SK-N-DZ (cell line): ENCODE data around the gene ZNRF3.
"Not testable (repeated sequence)": the region's sequence is repeated elsewhere in the genome, so short reads cannot be mapped to it uniquely, and the experiment has no call there.

ENCODE experiments used
- DNase-seq: peaks from one replicate; pipeline ENCODE4 v3.0.0-alpha.2; 2015; ENCODE audit warnings: low spot score

The ZNRF3 gene

DNA sequence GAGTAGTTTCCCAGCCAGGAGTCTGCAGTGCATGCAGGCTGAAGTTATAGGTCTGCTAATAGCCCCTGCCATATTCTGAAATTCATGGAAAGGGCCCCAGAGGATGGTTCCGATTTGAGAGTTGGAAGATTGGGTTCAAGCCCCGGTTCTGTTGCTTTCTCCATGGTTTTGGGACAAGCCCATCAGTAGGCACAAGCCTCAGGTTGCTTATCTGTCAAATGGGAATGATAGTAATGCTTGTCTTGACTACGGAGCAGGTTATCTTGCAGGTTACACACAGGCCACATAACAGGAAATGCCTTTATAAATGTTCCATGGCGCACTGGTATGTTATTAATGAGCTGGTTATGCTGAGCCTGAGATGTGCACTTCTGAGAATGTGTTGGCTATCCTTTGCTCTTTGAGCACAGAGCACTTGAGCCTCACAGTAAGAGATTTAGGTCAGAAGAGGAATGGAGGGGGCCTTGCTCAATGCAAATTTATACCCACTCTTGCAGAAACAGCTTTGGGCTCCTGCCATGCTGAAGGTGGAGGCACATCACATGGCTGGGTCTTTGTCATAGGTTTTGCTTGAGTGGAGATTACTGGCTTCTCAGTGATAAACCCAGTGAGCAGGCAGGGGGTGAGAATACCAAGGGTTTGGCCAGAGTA, 47.1 kb downstream of the ZNRF3 start:
- no peak for DNase-seq

GRCh38 chr22:28931844-28932567, 48.6 kb downstream of the ZNRF3 start:
- DNase-seq: no peak

DNA sequence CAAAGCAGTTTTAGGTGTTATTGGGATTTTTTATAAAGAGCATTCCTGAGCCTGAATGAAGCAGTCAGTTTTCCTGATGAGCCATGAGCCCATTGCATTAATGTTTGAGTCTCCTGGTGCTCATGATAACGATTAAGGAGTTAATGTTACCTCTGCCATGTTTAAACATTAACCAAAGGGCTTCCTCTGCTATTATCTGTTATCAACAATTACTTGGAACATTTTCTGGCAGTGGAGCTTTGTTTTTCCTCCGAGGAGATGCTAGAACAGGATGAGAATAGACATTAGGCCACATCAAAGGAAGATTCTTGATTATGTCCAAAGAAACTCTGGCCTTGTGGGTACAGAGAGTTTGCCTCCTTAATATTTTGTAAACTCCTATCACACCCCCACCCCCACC, 49.9 kb downstream of the ZNRF3 start:
- no peak for DNase-seq

- no peak for DNase-seq
These were observed 50.7 kb downstream of the ZNRF3 start for GRCh38 chr22:28934026-28934425.

DNA sequence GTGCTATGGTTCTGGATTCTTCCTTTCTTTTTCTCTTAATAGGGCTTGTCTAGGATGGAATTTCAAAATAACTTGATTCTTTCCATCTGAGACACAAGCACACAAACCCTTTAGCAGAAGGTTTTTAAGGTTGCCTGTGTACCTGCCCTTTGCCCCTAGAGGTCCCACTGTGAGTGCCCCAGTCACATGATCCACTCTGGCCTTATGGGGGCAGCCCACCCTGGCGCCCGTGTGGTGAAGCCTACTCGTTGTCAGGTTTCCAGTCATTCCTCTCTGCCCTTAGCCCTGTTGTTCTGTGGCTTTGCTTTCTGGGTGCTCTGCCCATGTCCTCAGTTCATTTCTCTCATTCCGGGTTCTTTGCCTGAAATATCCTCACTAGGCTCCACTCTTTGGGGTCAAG, 51.8 kb downstream of the ZNRF3 start:
- DNase-seq: no peak

DNA sequence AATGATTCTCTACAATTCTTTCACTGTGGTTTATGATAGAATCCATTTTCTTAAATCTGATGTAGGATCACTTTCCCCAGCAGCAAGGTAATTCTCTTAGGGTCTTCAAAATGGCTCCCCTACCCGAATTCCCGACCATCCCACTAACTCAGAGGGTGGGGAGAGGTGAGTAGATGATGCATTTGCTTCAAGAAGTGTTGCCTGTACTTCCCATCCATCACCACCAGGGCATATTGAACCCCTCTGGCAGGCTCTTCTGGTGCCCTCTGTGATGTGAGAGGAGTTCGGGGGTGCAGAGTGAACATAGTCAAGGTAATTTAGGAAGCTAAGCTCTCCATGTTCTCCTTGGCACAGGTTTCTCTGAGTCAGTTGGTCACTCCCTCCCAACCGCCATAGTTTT, 52.3 kb downstream of the ZNRF3 start:
- DNase-seq: no peak

DNA sequence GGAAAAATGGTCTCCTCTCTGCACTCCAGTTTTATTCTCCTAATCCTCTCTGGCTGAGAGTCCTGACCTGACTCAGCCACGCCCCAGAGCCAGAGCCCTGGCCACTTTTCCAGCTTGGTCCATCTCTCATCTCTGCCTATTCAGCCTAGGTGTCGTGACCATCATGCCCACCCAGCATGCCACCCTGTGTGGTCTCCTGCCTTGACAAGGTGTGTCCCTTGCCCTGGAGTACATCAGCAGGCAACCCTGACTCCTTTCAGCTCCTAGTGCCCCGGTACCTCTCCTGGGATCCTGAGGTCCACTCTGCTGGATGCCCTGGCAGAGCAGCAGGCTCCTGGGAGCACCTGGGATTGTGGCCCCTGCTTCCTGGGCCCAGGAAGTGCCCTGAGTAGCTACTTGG, 52.8 kb downstream of the ZNRF3 start:
- no peak for DNase-seq

DNA sequence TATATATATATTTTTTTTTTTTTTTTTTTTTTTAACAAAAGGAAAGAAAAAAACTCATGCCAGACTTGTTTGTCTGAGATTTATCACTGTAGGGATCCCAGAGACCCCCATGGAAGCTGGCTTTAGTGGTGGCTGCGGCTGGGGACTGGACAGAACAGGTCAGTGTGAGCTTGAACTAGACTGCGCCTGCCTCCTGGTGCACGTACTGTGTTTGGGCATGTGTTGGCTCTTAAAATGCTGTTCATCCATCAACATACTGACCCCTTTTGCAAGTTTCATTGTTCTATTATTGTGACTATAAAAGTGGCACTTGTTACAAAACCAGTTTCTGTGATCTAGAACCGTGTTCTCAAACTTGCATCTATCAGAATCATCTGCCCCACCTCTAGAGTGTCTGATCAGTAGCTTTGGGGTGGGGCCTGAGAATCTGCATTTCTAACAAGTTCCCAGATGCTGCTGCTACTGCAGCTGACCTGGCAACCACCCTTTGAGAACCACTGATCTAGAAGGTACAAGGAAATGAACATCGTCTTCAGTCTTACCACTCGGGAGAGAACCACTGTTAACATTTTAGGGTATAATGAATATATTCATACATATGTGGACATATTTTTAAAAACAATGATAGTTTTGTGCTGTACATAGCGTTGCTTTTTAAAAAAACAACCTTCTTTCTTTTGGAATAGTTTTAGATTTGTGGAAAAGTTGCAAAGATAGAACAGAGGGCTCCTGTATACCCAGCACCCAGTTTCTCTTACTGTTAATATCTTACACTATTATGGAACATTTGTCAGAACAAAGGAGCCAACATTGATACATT, 54.0 kb downstream of the ZNRF3 start:
- no peak for DNase-seq

- no peak for DNase-seq
These were observed 55.0 kb downstream of the ZNRF3 start for GRCh38 chr22:28938286-28938833.

- DNase-seq: no peak
These were observed 56.0 kb downstream of the ZNRF3 start for GRCh38 chr22:28939394-28939793.

GRCh38 chr22:28939932-28940331, 56.6 kb downstream of the ZNRF3 start:
- DNase-seq: no peak

- no peak for DNase-seq
These were observed 57.1 kb downstream of the ZNRF3 start for GRCh38 chr22:28940441-28940840.

- no peak for DNase-seq
These were observed 59.0 kb downstream of the ZNRF3 start for GRCh38 chr22:28942333-28942732.

GRCh38 chr22:28942801-28943500, 59.6 kb downstream of the ZNRF3 start:
- DNase-seq: peak; percentile 68

- DNase-seq: no peak
These were observed 60.1 kb downstream of the ZNRF3 start for GRCh38 chr22:28943501-28943879.

- no peak for DNase-seq
These were observed 63.8 kb downstream of the ZNRF3 start for GRCh38 chr22:28947125-28947524.

DNA sequence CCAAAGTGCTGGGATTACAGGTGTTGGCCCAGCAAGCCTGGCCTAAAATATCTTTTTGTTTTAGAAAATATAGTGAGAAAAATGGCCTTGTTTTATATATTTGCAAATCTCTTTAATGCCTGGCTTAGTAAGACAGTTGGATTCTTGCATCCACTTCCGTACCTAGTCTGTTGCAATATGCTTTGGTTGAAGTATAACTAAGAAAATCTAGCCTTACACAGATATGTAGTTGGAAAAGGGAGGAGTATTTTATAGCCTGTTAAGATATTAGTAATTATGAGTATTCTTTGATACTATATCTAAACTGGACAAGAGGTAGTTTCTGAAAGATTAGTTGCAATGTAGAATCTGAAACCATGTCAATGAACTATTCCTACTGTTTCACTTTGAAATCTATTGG, 65.1 kb downstream of the ZNRF3 start:
- DNase-seq: no peak

DNA sequence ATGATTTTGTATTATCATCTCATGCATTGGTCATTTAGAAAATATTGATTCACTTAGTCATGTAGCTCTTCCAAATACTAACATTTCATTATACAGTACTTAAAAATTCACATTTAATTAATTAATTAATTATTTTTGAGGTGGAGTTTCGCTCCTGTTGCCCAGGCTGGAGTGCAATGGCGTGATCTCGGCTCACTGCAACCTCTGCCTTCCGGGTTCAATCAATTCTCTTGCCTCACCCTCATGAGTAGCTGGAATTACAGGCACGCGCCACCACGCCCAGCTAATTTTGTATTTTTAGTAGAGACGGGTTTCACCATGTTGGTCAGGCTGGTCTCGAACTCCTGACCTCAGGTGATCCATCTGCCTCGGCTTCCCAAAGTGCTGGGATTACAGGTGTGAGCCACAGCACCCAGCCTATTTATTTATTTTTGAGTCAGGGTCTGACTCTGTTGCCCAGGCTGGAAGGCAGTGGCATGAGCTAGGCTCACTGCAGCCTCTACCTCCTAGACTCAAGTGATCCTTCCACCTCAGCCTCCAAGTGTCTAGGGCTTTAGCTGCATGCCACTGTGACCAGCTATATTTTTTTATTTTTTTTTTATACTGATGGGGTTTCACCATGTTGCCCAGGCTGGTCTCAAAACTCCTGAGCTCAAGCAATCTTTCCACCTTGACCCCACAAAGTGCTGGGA, 65.6 kb downstream of the ZNRF3 start:
- not testable (repeated sequence) for DNase-seq

- no peak for DNase-seq
These were observed 66.4 kb downstream of the ZNRF3 start for GRCh38 chr22:28949788-28950187.

GRCh38 chr22:28950617-28951411, 67.4 kb downstream of the ZNRF3 start:
- DNase-seq: no peak
